Raji (cell line): ENCODE measurements around the gene ZBTB17.

Source experiments
- POLR2A ChIP-seq: IDR thresholded peaks from 2 replicates; pipeline ENCODE4 v1.6.1; 2011; ENCODE audit warnings: low read depth, low read length, control low read depth; ENCODE audit not compliant: insufficient read depth

ZBTB17 gene

DNA sequence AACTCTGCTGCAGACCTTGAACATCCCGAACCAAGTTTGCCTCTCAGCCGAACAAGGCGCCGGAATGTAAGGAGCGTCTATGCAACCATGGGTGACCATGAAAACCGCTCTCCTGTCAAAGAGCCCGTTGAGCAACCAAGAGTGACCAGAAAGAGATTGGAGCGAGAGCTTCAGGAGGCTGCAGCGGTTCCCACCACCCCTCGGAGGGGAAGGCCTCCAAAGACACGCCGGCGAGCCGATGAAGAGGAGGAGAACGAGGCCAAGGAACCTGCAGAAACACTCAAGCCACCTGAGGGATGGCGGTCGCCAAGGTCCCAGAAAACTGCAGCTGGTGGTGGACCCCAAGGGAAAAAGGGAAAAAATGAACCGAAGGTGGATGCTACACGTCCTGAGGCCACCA, 44.0 kb downstream of the ZBTB17 start:
- no peak for TF ChIP-seq POLR2A

- no peak for TF ChIP-seq POLR2A
These were observed 44.5 kb downstream of the ZBTB17 start for GRCh38 chr1:15931401-15931800.

DNA sequence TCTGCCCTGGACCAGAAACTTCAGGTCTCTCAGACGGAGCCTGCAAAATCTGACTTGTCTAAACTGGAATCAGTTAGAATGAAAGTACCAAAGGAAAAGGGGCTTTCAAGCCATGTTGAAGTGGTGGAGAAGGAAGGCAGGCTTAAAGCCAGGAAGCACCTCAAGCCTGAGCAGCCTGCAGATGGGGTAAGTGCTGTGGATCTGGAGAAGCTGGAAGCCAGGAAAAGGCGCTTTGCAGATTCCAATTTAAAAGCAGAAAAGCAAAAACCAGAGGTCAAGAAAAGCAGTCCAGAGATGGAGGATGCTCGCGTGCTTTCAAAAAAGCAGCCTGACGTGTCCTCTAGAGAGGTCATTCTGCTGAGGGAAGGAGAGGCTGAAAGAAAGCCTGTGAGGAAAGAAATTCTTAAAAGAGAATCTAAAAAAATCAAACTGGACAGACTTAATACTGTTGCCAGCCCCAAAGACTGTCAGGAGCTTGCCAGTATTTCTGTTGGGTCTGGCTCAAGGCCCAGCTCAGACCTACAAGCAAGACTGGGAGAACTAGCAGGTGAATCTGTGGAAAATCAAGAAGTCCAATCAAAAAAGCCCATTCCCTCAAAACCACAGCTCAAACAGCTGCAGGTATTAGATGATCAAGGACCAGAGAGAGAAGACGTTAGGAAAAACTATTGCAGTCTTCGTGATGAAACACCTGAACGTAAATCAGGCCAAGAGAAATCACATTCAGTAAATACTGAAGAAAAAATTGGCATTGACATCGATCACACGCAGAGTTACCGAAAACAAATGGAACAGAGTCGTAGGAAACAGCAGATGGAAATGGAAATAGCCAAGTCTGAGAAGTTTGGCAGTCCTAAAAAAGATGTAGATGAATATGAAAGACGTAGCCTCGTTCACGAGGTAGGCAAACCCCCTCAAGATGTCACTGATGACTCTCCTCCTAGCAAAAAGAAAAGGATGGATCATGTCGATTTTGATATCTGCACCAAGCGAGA, 46.6 kb downstream of the ZBTB17 start:
- no peak for TF ChIP-seq POLR2A

- no peak for TF ChIP-seq POLR2A
These were observed 52.7 kb downstream of the ZBTB17 start for GRCh38 chr1:15923241-15923640.

DNA sequence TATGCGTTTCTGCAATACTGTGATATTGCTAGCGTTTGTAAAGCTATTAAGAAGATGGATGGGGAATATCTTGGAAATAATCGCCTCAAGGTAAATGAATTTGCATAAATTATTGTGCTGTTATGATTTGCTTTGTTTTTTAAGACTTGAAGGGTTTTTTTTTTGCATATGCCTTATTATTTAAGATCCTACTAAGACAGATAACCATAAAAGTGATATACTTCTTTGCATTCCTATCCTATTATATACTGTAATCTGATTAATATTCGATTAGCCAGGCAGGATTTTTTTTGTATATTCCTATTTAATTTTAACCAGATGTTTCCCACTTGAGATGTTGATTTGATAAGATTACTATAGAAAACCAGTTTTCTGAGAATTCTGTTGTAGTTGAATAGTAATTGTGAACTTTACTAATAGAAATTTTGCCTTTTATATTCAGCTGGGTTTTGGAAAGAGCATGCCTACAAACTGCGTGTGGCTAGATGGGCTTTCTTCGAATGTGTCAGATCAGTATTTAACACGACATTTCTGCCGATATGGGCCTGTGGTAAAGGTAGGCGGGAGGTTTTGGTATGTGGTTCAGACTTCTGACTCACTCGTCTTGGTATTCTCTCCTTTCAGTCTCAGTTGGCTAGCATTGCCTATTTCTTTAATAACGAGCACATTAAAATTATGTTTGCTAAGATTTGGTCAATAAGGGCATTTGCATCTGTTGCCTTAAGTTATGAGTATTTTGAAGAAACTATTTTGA, 56.8 kb downstream of the ZBTB17 start:
- no peak for TF ChIP-seq POLR2A

DNA sequence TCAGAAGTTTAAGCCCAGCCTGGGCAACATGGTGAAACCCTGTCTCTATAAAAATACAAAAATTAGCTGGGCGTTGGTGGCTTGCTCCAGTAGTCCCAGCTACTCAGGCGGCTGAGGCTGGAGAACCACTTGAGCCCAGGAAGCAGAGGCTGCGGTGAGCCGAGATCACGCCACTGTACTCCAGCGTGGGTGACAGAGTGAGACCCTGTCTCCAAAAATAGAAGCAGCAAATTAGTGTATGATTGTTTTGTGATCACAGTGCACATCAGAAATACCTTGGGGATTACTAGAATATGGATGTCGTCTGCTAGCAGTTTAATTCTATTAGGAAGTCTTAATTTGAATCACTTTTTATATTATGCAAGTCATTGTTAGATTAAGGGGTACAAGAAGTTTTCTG, 59.0 kb downstream of the ZBTB17 start:
- TF ChIP-seq POLR2A = no peak

DNA sequence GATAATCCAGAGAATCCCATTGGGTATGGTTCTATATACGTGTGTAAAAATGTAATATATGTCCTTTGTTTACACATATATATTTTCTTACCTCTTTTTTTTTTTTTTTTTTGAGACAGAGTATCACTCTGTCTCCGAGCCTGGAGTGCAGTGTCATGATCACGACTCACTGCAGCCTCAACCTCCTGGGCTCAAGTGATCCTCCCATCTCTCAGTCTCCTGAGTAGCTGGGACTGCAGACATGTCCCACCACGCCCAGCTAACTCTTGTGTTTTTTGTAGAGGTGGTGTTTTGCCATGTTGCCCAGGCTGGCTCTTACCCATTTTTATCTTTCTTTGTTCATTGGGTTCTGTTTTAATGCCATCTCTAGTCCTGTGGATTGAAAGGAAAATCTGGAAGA, 59.5 kb downstream of the ZBTB17 start:
- TF ChIP-seq POLR2A = no peak

GRCh38 chr1:15915991-15916390, 59.9 kb downstream of the ZBTB17 start:
- no peak for TF ChIP-seq POLR2A

- TF ChIP-seq POLR2A = no peak
These were observed 64.0 kb downstream of the ZBTB17 start for GRCh38 chr1:15911927-15912326.

GRCh38 chr1:15911141-15911540, 64.8 kb downstream of the ZBTB17 start:
- no peak for TF ChIP-seq POLR2A

- TF ChIP-seq POLR2A = no peak
These were observed 67.3 kb downstream of the ZBTB17 start for GRCh38 chr1:15908597-15908996.

- TF ChIP-seq POLR2A = no peak
These were observed 73.0 kb downstream of the ZBTB17 start for GRCh38 chr1:15902882-15903281.

- no peak for TF ChIP-seq POLR2A
These were observed 75.1 kb downstream of the ZBTB17 start for GRCh38 chr1:15900662-15901279.

DNA sequence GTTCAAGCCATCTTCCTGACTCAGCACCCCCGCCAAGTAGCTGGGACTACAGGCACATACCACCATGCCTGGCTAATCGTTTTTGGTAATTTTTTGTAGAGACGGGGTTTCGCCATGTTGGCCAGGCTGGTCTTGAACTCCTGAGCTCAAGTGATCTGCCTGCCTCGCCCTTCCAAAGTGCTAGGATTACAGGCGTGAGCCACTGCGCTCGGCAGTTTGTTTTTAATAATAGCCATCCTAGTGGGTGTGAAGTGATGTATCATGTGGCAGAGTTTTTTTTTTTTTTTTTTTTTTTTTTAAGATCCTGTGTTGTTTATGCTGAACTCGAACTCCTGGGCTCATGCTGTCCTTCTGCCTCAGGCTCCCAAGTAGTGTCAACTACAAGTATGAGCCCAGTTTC, 76.6 kb downstream of the ZBTB17 start:
- TF ChIP-seq POLR2A = no peak

- no peak for TF ChIP-seq POLR2A
These were observed 80.7 kb downstream of the ZBTB17 start for GRCh38 chr1:15895233-15895632.
